Measurements from ENCODE around the gene PTPRS. TPM values are rescaled to one million over a fixed set of nuclear protein-coding genes. Genes with fewer than 3 reads are reported as not detected.

The PTPRS gene
- total RNA-seq, 1 donor from 2014 or later = 125 TPM

- Mint-ChIP-seq H3K36me3 (ENCODE audit: low read depth, unreplicated experiment) (no peaks in the 10 kb centered on the region), H3K4me1 (ENCODE audit: low read depth, unreplicated experiment) (peaks cover 4% of the 10 kb centered on the region), H3K27ac (ENCODE audit: unreplicated experiment) (no peak overlapping the region), H3K4me3 (ENCODE audit: unreplicated experiment) (no peak overlapping the region), H3K27me3 (ENCODE audit: low read depth, unreplicated experiment) (peaks cover 23% of the 10 kb centered on the region), H3K9me3 (ENCODE audit: unreplicated experiment) (no peaks in the 10 kb centered on the region)
- no peak overlapping the region for H3K4me3 ChIP-seq (ENCODE audit: insufficient read depth, low read depth, low read length)
- H3K4me1 ChIP-seq (ENCODE audit: insufficient read depth, low read length) = peaks cover 10% of the 10 kb centered on the region
- TF ChIP-seq EZH2 (IDR thresholded peaks at IDR 0.05; ENCODE audit: insufficient read depth, low read length) = no peak
- no peak for TF ChIP-seq CTCF (IDR thresholded peaks at IDR 0.05; ENCODE audit: insufficient read depth, low read depth, low read length)
- no peak overlapping the region for H3K27ac ChIP-seq (ENCODE audit: low read depth, low read length)
- H2AFZ ChIP-seq (ENCODE audit: low read depth, low read length) = no peak overlapping the region
- no peak overlapping the region for H3K9ac ChIP-seq (ENCODE audit: low read length)
- no peaks in the 10 kb centered on the region for H3K36me3 ChIP-seq (ENCODE audit: insufficient read depth, low read length)
- peaks cover 30% of the 10 kb centered on the region for H3K79me2 ChIP-seq (ENCODE audit: insufficient read depth, low read length)
- no peaks in the 10 kb centered on the region for H3K9me3 ChIP-seq (ENCODE audit: insufficient read depth, low read depth, low read length)
- H3K4me2 ChIP-seq (ENCODE audit: low read length) = peak overlapping the region; percentile 89
- H3K27me3 ChIP-seq (ENCODE audit: insufficient read depth, low read length) = peaks cover 12% of the 10 kb centered on the region
- peaks cover 60% of the 10 kb centered on the region for H4K20me1 ChIP-seq (ENCODE audit: insufficient read depth, low read length)
- FAIRE-seq = no peak
- no peak for DNase-seq (ENCODE audit: low read depth)
Measured at GRCh38 chr19:5337708-5338655, 2.6 kb downstream of the PTPRS start.

DNA sequence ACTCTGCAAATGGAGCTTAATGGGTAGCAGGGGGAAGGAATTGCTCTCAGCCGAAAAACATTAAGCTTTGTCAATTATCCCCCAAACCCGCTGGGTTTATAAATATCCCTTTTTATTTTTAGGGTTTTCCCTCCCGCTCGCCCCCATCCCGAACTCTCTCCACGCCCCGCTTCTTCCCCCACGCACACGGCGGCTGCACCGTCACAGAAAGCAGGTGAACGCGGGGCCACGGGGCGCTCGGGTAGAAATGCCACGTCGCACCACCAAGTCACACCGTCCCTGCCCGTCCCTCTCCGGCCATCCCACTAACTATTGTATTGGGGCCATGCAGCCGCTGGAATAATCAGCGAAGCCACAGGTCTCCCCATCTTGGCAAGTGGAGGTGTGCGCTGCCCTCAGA lies 3.5 kb downstream of the PTPRS start:
- Mint-ChIP-seq H3K4me3 (ENCODE audit: unreplicated experiment) (no peak overlapping the region), H3K27me3 (ENCODE audit: low read depth, unreplicated experiment) (peaks cover 23% of the 10 kb centered on the region), H3K36me3 (ENCODE audit: low read depth, unreplicated experiment) (no peaks in the 10 kb centered on the region), H3K4me1 (ENCODE audit: low read depth, unreplicated experiment) (peaks cover 4% of the 10 kb centered on the region), H3K27ac (ENCODE audit: unreplicated experiment) (no peak overlapping the region), H3K9me3 (ENCODE audit: unreplicated experiment) (no peaks in the 10 kb centered on the region)
- FAIRE-seq = no peak
- no peak for TF ChIP-seq EZH2 (IDR thresholded peaks at IDR 0.05; ENCODE audit: insufficient read depth, low read length)
- no peak overlapping the region for H3K27ac ChIP-seq (ENCODE audit: low read depth, low read length)
- no peak overlapping the region for H3K4me3 ChIP-seq (ENCODE audit: insufficient read depth, low read depth, low read length)
- no peaks in the 10 kb centered on the region for H3K9me3 ChIP-seq (ENCODE audit: insufficient read depth, low read depth, low read length)
- H2AFZ ChIP-seq (ENCODE audit: low read depth, low read length) = no peak overlapping the region
- no peak overlapping the region for H3K9ac ChIP-seq (ENCODE audit: low read length)
- peaks cover 12% of the 10 kb centered on the region for H3K27me3 ChIP-seq (ENCODE audit: insufficient read depth, low read length)
- no peaks in the 10 kb centered on the region for H3K36me3 ChIP-seq (ENCODE audit: insufficient read depth, low read length)
- H3K79me2 ChIP-seq (ENCODE audit: insufficient read depth, low read length) = peaks cover 34% of the 10 kb centered on the region
- peaks cover 10% of the 10 kb centered on the region for H3K4me1 ChIP-seq (ENCODE audit: insufficient read depth, low read length)
- DNase-seq (ENCODE audit: low read depth) = no peak
- no peak overlapping the region for H3K4me2 ChIP-seq (ENCODE audit: low read length)
- H4K20me1 ChIP-seq (ENCODE audit: insufficient read depth, low read length) = peaks cover 66% of the 10 kb centered on the region

- Histone ChIP-seq H3K79me2 (ENCODE audit: insufficient read depth, low read length) (peaks cover 34% of the 10 kb centered on the region), H3K4me1 (ENCODE audit: insufficient read depth, low read length) (peaks cover 10% of the 10 kb centered on the region), H3K27me3 (ENCODE audit: insufficient read depth, low read length) (peaks cover 12% of the 10 kb centered on the region), H3K9ac (ENCODE audit: low read length) (no peak overlapping the region), H3K27ac (ENCODE audit: low read depth, low read length) (no peak overlapping the region), H4K20me1 (ENCODE audit: insufficient read depth, low read length) (peaks cover 74% of the 10 kb centered on the region), H2AFZ (ENCODE audit: low read depth, low read length) (no peak overlapping the region), H3K9me3 (ENCODE audit: insufficient read depth, low read depth, low read length) (no peaks in the 10 kb centered on the region), H3K4me2 (ENCODE audit: low read length) (no peak overlapping the region), H3K4me3 (ENCODE audit: insufficient read depth, low read depth, low read length) (no peak overlapping the region), H3K36me3 (ENCODE audit: insufficient read depth, low read length) (no peaks in the 10 kb centered on the region)
- no peak overlapping the region for H3K27ac Mint-ChIP-seq (ENCODE audit: unreplicated experiment)
- peaks cover 19% of the 10 kb centered on the region for H3K27me3 Mint-ChIP-seq (ENCODE audit: low read depth, unreplicated experiment)
- DNase-seq (ENCODE audit: low read depth) (no peak), FAIRE-seq (no peak)
- H3K36me3 Mint-ChIP-seq (ENCODE audit: low read depth, unreplicated experiment) = no peaks in the 10 kb centered on the region
- TF ChIP-seq EZH2 (IDR thresholded peaks at IDR 0.05; ENCODE audit: insufficient read depth, low read length) = no peak
- no peak for TF ChIP-seq CTCF (IDR thresholded peaks at IDR 0.05; ENCODE audit: insufficient read depth, low read depth, low read length)
- no peaks in the 10 kb centered on the region for H3K9me3 Mint-ChIP-seq (ENCODE audit: unreplicated experiment)
- H3K4me1 Mint-ChIP-seq (ENCODE audit: low read depth, unreplicated experiment) = peaks cover 4% of the 10 kb centered on the region
- peak overlapping the region; percentile 17 for H3K4me3 Mint-ChIP-seq (ENCODE audit: unreplicated experiment)
Measured at GRCh38 chr19:5336195-5336965, 4.2 kb downstream of the PTPRS start.
